HUDEP-2 (cell line): ENCODE data around the gene ICAM5.
A peak's percentile ranks its signal among the peaks of the same experiment; 100 is the strongest.

Experiments
- DNase-seq, 76 experiments: peaks; one replicate each; lab custom pipeline; 2025; ENCODE audit not compliant: unreplicated experiment in 76 of 76; lab: John Stamatoyannopoulos, UW

The ICAM5 gene

GRCh38 chr19:10317045-10317856 lies 27.5 kb downstream of the ICAM5 start:
- no peak for DNase-seq

- DNase-seq: no peak
These were observed 28.2 kb downstream of the ICAM5 start for GRCh38 chr19:10317857-10318462.

GRCh38 chr19:10318807-10319682 lies 29.3 kb downstream of the ICAM5 start:
- no peak for DNase-seq

GRCh38 chr19:10320602-10321416 lies 31.1 kb downstream of the ICAM5 start:
- DNase-seq: no peak

- no peak for DNase-seq
These were observed 31.7 kb downstream of the ICAM5 start for GRCh38 chr19:10321417-10321797.

GRCh38 chr19:10321874-10322835 lies 32.4 kb downstream of the ICAM5 start:
- DNase-seq: peak in 1 of 76 experiments; percentile 5

- no peak for DNase-seq
These were observed 36.0 kb downstream of the ICAM5 start for GRCh38 chr19:10325732-10326131.

- DNase-seq: no peak
These were observed 38.0 kb downstream of the ICAM5 start for GRCh38 chr19:10327793-10328192.

GRCh38 chr19:10328558-10329429 lies 39.0 kb downstream of the ICAM5 start:
- no peak for DNase-seq

- no peak for DNase-seq
These were observed 39.8 kb downstream of the ICAM5 start for GRCh38 chr19:10329555-10329954.

GRCh38 chr19:10332158-10332964 lies 42.6 kb downstream of the ICAM5 start:
- DNase-seq: peak in 2 of 76 experiments; percentile 6 to 13

- DNase-seq: peak; percentile 59 to 99 (median 98)
These were observed 43.4 kb downstream of the ICAM5 start, which contains the start of gene RAVER1 for GRCh38 chr19:10332965-10333757. TSS of gene RAVER1 (minus strand) at chr19:10333529. CDS start at chr19:10333507, 22 bp downstream.

- DNase-seq: no peak
These were observed 44.2 kb downstream of the ICAM5 start for GRCh38 chr19:10333758-10334587.

- DNase-seq: peak in 57 of 76 experiments; percentile 11 to 87 (median 61)
These were observed 45.0 kb downstream of the ICAM5 start for GRCh38 chr19:10334588-10335351.
